H9 (cell line): ENCODE data around the gene DPYD. TPM values are rescaled to one million over a fixed set of nuclear protein-coding genes. Genes with fewer than 3 reads are reported as not detected.

ENCODE experiments used
- DNase-seq: peaks from one replicate; pipeline ENCODE4 v3.0.0-alpha.2; 2017
- H2AFZ ChIP-seq: one replicate; pipeline ENCODE4 v1.6.1; 2013; ENCODE audit warnings: mild to moderate bottlenecking, low read length, control low read depth, moderate library complexity
- H2AK5ac ChIP-seq: 2 replicates; pipeline ENCODE4 v1.6.1; 2013; ENCODE audit warnings: low read length, control low read depth, mixed read lengths; ENCODE audit not compliant: insufficient read length
- H2BK120ac ChIP-seq: one replicate; pipeline ENCODE4 v1.6.1; 2013; ENCODE audit warnings: low read depth, mild to moderate bottlenecking, low read length, control low read depth, inconsistent platforms; ENCODE audit not compliant: poor library complexity, severe bottlenecking
- H2BK12ac ChIP-seq: 2 replicates; pipeline ENCODE4 v1.6.1; 2013; ENCODE audit warnings: low read length, control low read depth, mixed read lengths, low read depth; ENCODE audit not compliant: insufficient read length
- H2BK15ac ChIP-seq: 2 replicates; pipeline ENCODE4 v1.6.1; 2013; ENCODE audit warnings: low read depth, low read length, control low read depth
- H2BK20ac ChIP-seq: one replicate; pipeline ENCODE4 v1.6.1; 2013; ENCODE audit warnings: low read depth, mild to moderate bottlenecking, low read length, control low read depth, inconsistent platforms; ENCODE audit not compliant: poor library complexity, severe bottlenecking
- H2BK5ac ChIP-seq: 2 replicates; pipeline ENCODE4 v1.6.1; 2013; ENCODE audit warnings: low read length, control low read depth, mixed read lengths; ENCODE audit not compliant: insufficient read length
- H3K14ac ChIP-seq: 2 replicates; pipeline ENCODE4 v1.6.1; 2013; ENCODE audit warnings: low read length, control low read depth; ENCODE audit not compliant: insufficient read depth
- H3K18ac ChIP-seq: 2 replicates; pipeline ENCODE4 v1.6.1; 2013; ENCODE audit warnings: low read depth, mild to moderate bottlenecking, mixed read lengths, low read length, control low read depth; ENCODE audit not compliant: insufficient read length
- H3K23ac ChIP-seq: 2 replicates; pipeline ENCODE4 v1.6.1; 2013; ENCODE audit warnings: low read length, control low read depth, mixed read lengths, low read depth; ENCODE audit not compliant: insufficient read length
- H3K23me2 ChIP-seq: 2 replicates; pipeline ENCODE4 v1.6.1; 2013; ENCODE audit warnings: low read depth, mild to moderate bottlenecking, mixed read lengths, low read length, control low read depth; ENCODE audit not compliant: insufficient read length, poor library complexity, severe bottlenecking
- H3K27ac ChIP-seq: 2 replicates; pipeline ENCODE4 v1.5.1; 2013; ENCODE audit warnings: low read length, control low read depth, mixed read lengths, low read depth; ENCODE audit not compliant: insufficient read length
- H3K27me3 ChIP-seq: 2 replicates; pipeline ENCODE4 v1.6.1; 2013; ENCODE audit warnings: low read length, control low read depth, inconsistent platforms; ENCODE audit not compliant: insufficient read depth
- H3K4ac ChIP-seq: 2 replicates; pipeline ENCODE4 v1.6.1; 2013; ENCODE audit warnings: low read depth, mild to moderate bottlenecking, control low read depth, inconsistent platforms, low read length, moderate library complexity
- H3K4me1 ChIP-seq: 2 replicates; pipeline ENCODE4 v1.6.1; 2013; ENCODE audit warnings: low read length, control low read depth, inconsistent platforms; ENCODE audit not compliant: insufficient read depth
- H3K4me2 ChIP-seq: 2 replicates; pipeline ENCODE4 v1.6.1; 2013; ENCODE audit warnings: low read length, control low read depth, mixed read lengths; ENCODE audit not compliant: insufficient read length, insufficient read depth
- H3K56ac ChIP-seq: 2 replicates; pipeline ENCODE4 v1.6.1; 2013; ENCODE audit warnings: low read depth, mild to moderate bottlenecking, mixed read lengths, low read length, control low read depth; ENCODE audit not compliant: insufficient read length
- H3K79me1 ChIP-seq: 2 replicates; pipeline ENCODE4 v1.6.1; 2013; ENCODE audit warnings: low read depth, mild to moderate bottlenecking, moderate library complexity, low read length, control low read depth, inconsistent platforms; ENCODE audit not compliant: insufficient read depth, poor library complexity, severe bottlenecking
- H3K79me2 ChIP-seq: 2 replicates; pipeline ENCODE4 v1.6.1; 2013; ENCODE audit warnings: low read length, control low read depth, inconsistent platforms; ENCODE audit not compliant: insufficient read depth
- H3K9ac ChIP-seq: 2 replicates; pipeline ENCODE4 v1.6.1; 2013; ENCODE audit warnings: low read length, control low read depth, mixed read lengths; ENCODE audit not compliant: insufficient read length; ENCODE audit errors: extremely low read depth
- H3K9me3 ChIP-seq: one replicate; pipeline ENCODE4 v1.6.1; 2013; ENCODE audit warnings: low read depth, low read length, inconsistent platforms; ENCODE audit not compliant: control insufficient read depth
- H3T11ph ChIP-seq: one replicate; pipeline ENCODE4 v1.6.1; 2013; ENCODE audit warnings: mild to moderate bottlenecking, low read length, control low read depth, inconsistent platforms
- H4K20me1 ChIP-seq: one replicate; pipeline ENCODE4 v1.6.1; 2013; ENCODE audit not compliant: control insufficient read depth, insufficient read length, insufficient read depth
- H4K5ac ChIP-seq: 2 replicates; pipeline ENCODE4 v1.6.1; 2013; ENCODE audit warnings: low read depth, mild to moderate bottlenecking, mixed read lengths, low read length, control low read depth; ENCODE audit not compliant: insufficient read length
- H4K8ac ChIP-seq: replicated peaks from 2 replicates; pipeline ENCODE4 v1.6.1; 2013; ENCODE audit warnings: low read length, control low read depth, mixed read lengths, low read depth; ENCODE audit not compliant: insufficient read length
- H4K91ac ChIP-seq: 2 replicates; pipeline ENCODE4 v1.6.1; 2013; ENCODE audit warnings: low read depth, mild to moderate bottlenecking, moderate library complexity, mixed read lengths, low read length, control low read depth; ENCODE audit not compliant: insufficient read length
- H3K27ac Mint-ChIP-seq, 3 experiments: 2 replicates in 2 of 3; 3 replicates in 1 of 3; pipeline ENCODE4 v1.8.0; 2020 to 2021; ENCODE audit warnings: mixed read lengths in 3 of 3, mild to moderate bottlenecking in 1 of 3, moderate library complexity in 1 of 3
- H3K27me3 Mint-ChIP-seq: 2 replicates; pipeline ENCODE4 v1.8.0; 2021; ENCODE audit warnings: low read depth, mild to moderate bottlenecking, moderate library complexity, mixed read lengths
- H3K36me3 Mint-ChIP-seq, 3 experiments: 2 replicates in 2 of 3; 3 replicates in 1 of 3; pipeline ENCODE4 v1.8.0; 2020 to 2021; ENCODE audit warnings: low read depth in 3 of 3, mixed read lengths in 3 of 3; ENCODE audit not compliant: insufficient read depth in 1 of 3
- H3K4me1 Mint-ChIP-seq, 2 experiments: 2 replicates each; pipeline ENCODE4 v1.8.0; 2020; ENCODE audit warnings: mixed read lengths in 2 of 2
- H3K4me3 Mint-ChIP-seq, 2 experiments: 2 replicates in 1 of 2; 3 replicates in 1 of 2; pipeline ENCODE4 v1.8.0; 2020 to 2021; ENCODE audit warnings: mild to moderate bottlenecking in 2 of 2, mixed read lengths in 2 of 2, moderate library complexity in 1 of 2
- H3K9me3 Mint-ChIP-seq, 2 experiments: 2 replicates in 1 of 2; 3 replicates in 1 of 2; pipeline ENCODE4 v1.8.0; 2020; ENCODE audit warnings: mild to moderate bottlenecking in 2 of 2, mixed read lengths in 2 of 2, moderate library complexity in 1 of 2
- CTCF ChIP-seq: fragments of 200-600 bp; sonication (generic); conservative IDR thresholded peaks from 3 replicates; pipeline ENCODE4 v1.8.0; 2021; ENCODE audit warnings: antibody characterized with exemption, mild to moderate bottlenecking
- WGBS: extraction: QIAGEN DNeasy Blood & Tissue Kit; methylation state at CpG from one replicate; pipeline ENCODE4 v1.1.7; 2013; ENCODE audit warnings: missing lambda C conversion rate, low lambda C conversion rate, mixed read lengths; ENCODE audit not compliant: insufficient read length; ENCODE audit errors: extremely low coverage; 5-methylcytosine and 5-hydroxymethylcytosine counted together
- total RNA-seq: library from RNA; stranded (reverse); gene quantifications from 2 replicates; pipeline ENCODE4 v1.2.1, GENCODE V29; 2021

The DPYD gene
- total RNA-seq, 1 experiment from 2014 or later = 0.37 TPM

- Histone ChIP-seq H2BK20ac (no peak overlapping the region), H4K91ac (no peak overlapping the region), H3K4me1 (no peaks in the 10 kb centered on the region), H3K27me3 (no peaks in the 10 kb centered on the region), H3K56ac (no peak overlapping the region), H3K4ac (no peak overlapping the region), H3K18ac (no peak overlapping the region), H3K79me1 (no peaks in the 10 kb centered on the region), H2AFZ (no peak overlapping the region), H3K9ac (no peak overlapping the region), H3K23ac (no peak overlapping the region), H2AK5ac (no peak overlapping the region), H3K14ac (no peak overlapping the region), H2BK12ac (no peak overlapping the region), H2BK15ac (no peak overlapping the region), H3T11ph (no peak overlapping the region), H4K20me1 (no peaks in the 10 kb centered on the region), H4K8ac (no peak overlapping the region), H4K5ac (no peak overlapping the region), H3K23me2 (no peaks in the 10 kb centered on the region), H3K4me2 (no peak overlapping the region), H3K79me2 (no peaks in the 10 kb centered on the region), H2BK5ac (no peak overlapping the region), H3K9me3 (no peaks in the 10 kb centered on the region), H2BK120ac (no peak overlapping the region), H3K27ac (no peak overlapping the region)
- Mint-ChIP-seq H3K9me3 (peaks cover 3 to 10% of the 10 kb centered on the region in 2 experiments; a peak in 4 of 5 replicates), H3K4me3 (no peak overlapping the region), H3K4me1 (no peaks in the 10 kb centered on the region), H3K27me3 (no peaks in the 10 kb centered on the region), H3K27ac (no peak overlapping the region), H3K36me3 (no peaks in the 10 kb centered on the region)
- TF ChIP-seq CTCF = no peak
- no CpG with 5 or more reads among the region's 2 CpGs for WGBS
- DNase-seq = no peak
Observed at GRCh38 chr1:97759078-97759477, 161.8 kb downstream of the DPYD start.
